ENCODE results near the gene FKBP5. TPM values are rescaled to one million over a fixed set of nuclear protein-coding genes. Genes with fewer than 3 reads are reported as not detected.

The FKBP5 gene
- total and polyA plus RNA-seq, 10 donors: 23.8 to 368 (median 148) TPM

GRCh38 chr6:35609588-35609987 lies 79.1 kb downstream of the FKBP5 start:
- peaks cover 2 to 97% (median 40%) of the 10 kb centered on the region in 6 donors for H3K4me1 ChIP-seq
- intact Hi-C loops (cut with DNase I; ENCODE audit: low total_unique reads): no loop called here
- no peak overlapping the region for H3K4me3 ChIP-seq
- no peak for TF ChIP-seq POLR2A (IDR thresholded peaks at IDR 0.05)
- TF ChIP-seq POLR2AphosphoS5 (IDR thresholded peaks at IDR 0.05): no peak
- TF ChIP-seq, protein P1, sequence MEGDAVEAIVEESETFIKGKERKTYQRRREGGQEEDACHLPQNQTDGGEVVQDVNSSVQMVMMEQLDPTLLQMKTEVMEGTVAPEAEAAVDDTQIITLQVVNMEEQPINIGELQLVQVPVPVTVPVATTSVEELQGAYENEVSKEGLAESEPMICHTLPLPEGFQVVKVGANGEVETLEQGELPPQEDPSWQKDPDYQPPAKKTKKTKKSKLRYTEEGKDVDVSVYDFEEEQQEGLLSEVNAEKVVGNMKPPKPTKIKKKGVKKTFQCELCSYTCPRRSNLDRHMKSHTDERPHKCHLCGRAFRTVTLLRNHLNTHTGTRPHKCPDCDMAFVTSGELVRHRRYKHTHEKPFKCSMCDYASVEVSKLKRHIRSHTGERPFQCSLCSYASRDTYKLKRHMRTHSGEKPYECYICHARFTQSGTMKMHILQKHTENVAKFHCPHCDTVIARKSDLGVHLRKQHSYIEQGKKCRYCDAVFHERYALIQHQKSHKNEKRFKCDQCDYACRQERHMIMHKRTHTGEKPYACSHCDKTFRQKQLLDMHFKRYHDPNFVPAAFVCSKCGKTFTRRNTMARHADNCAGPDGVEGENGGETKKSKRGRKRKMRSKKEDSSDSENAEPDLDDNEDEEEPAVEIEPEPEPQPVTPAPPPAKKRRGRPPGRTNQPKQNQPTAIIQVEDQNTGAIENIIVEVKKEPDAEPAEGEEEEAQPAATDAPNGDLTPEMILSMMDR (IDR thresholded peaks at IDR 0.05 in 8 of 11, conservative IDR thresholded peaks at IDR 0.05 in 3 of 11): no peak
- DNase-seq: no peak
- no peaks in the 10 kb centered on the region for H3K27me3 ChIP-seq (replicated peaks in 1 of 7)
- peak overlapping the region in 4 of 8 donors; percentile 27 to 97 (median 94) for H3K27ac ChIP-seq
- H3K36me3 ChIP-seq: peaks cover 0 to 100% (median 22%) of the 10 kb centered on the region in 6 donors
- no peaks in the 10 kb centered on the region for H3K9me3 ChIP-seq
- WGBS, 5 donors: 91 to 100% (median 96%) methylated on average over 1 of the region's 1 CpG

- peak overlapping the region in 4 of 8 donors; percentile 14 to 97 (median 94) for H3K27ac ChIP-seq
- intact Hi-C loops (cut with DNase I; ENCODE audit: low total_unique reads): no loop called here
- H3K4me1 ChIP-seq: peaks cover 9 to 97% (median 49%) of the 10 kb centered on the region in 6 donors
- WGBS, 5 donors: 87 to 96% (median 90%) methylated on average over 12 to 13 of the region's 13 CpGs
- H3K4me3 ChIP-seq: no peak overlapping the region
- H3K9me3 ChIP-seq: no peaks in the 10 kb centered on the region
- peaks cover 0 to 92% (median 14%) of the 10 kb centered on the region in 6 donors for H3K36me3 ChIP-seq
- TF ChIP-seq POLR2AphosphoS5 (IDR thresholded peaks at IDR 0.05) (peak; percentile 30 to 74 (median 45)), POLR2A (IDR thresholded peaks at IDR 0.05) (no peak)
- TF ChIP-seq, protein P1 (IDR thresholded peaks at IDR 0.05 in 8 of 11, conservative IDR thresholded peaks at IDR 0.05 in 3 of 11): no peak
- H3K27me3 ChIP-seq (replicated peaks in 1 of 7): no peaks in the 10 kb centered on the region
- no peak for DNase-seq
Observed at GRCh38 chr6:35607517-35608233, 81.0 kb downstream of the FKBP5 start.

DNA sequence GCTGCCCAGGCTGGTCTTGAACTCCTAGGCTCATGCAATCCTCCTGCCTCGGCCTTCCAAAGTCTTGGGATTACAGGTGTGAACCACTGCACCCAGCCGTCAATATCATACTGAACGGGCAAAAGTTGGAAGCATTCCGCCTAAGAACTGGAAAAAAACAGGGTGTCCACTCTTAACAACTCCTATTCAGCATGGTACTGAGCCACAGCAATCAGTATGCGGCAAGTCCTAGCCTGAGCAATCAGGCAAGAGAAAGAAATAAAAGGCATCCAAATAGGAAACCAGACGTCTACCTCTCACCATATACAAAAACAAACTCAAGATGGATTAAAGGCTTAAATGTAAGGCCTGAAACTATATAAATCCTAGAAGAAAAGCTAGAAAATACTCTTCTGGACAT lies 83.1 kb downstream of the FKBP5 start:
- Histone ChIP-seq H3K9me3 (no peaks in the 10 kb centered on the region), H3K36me3 (peaks cover 0 to 71% (median 5%) of the 10 kb centered on the region in 6 donors), H3K4me3 (no peak overlapping the region), H3K27ac (peak overlapping the region in 5 of 8 donors; percentile 20 to 97 (median 94)), H3K4me1 (peaks cover 15 to 97% (median 56%) of the 10 kb centered on the region in 6 donors), H3K27me3 (replicated peaks in 1 of 7) (no peaks in the 10 kb centered on the region)
- intact Hi-C loops (cut with DNase I; ENCODE audit: low total_unique reads): no loop called here
- peak in 1 of 3 donors; percentile 44 for TF ChIP-seq POLR2AphosphoS5 (IDR thresholded peaks at IDR 0.05)
- TF ChIP-seq POLR2A (IDR thresholded peaks at IDR 0.05): no peak
- TF ChIP-seq, protein P1 (IDR thresholded peaks at IDR 0.05 in 8 of 11, conservative IDR thresholded peaks at IDR 0.05 in 3 of 11): no peak
- no peak for DNase-seq
- WGBS, 5 donors: 92 to 95% (median 95%) methylated on average over 6 of the region's 6 CpGs

All from spleen (tissue), 11 donors.